GM12878 (cell line): ENCODE data around the gene FAAH2. TPM values are rescaled to one million over a fixed set of nuclear protein-coding genes. Genes with fewer than 3 reads are reported as not detected.

ENCODE experiments used
- ATAC-seq: fragments of 200-7000 bp; cut with Tn5 transposase; 3 replicates; pipeline ENCODE4 v1.9.1; 2020; ENCODE audit warnings: mild to moderate bottlenecking, moderate library complexity
- BruUV-seq: library from RNA; stranded (reverse); fragments of 400-500 nt; replicated peaks from 2 replicates; lab custom pipeline; 2021; lab: Mats Ljungman, UMichigan
- CTCF ChIA-PET: fragments of 300-600 bp; sonication (Branson Sonifier 250); formaldehyde crosslinking; extraction: SDS; loops from one replicate; lab custom pipeline; 2021; ENCODE audit warnings: inconsistent platforms; lab: Yijun Ruan, JAX
- POLR2A ChIA-PET: fragments of 350-600 bp; formaldehyde crosslinking; extraction: SDS; loops from one replicate; lab custom pipeline; 2021; ENCODE audit warnings: inconsistent platforms; lab: Charles Lee
- RAD21 ChIA-PET: fragments of 300-600 bp; sonication (Branson Sonifier 250); formaldehyde crosslinking; loops from one replicate; lab custom pipeline; 2023; ENCODE audit warnings: antibody characterized with exemption; ENCODE audit not compliant: unreplicated experiment; lab: Charles Lee
- SMC1A ChIA-PET: fragments of 300-600 bp; sonication (Branson Sonifier 250); formaldehyde crosslinking; loops from one replicate; lab custom pipeline; 2023; ENCODE audit not compliant: unreplicated experiment, uncharacterized antibody; lab: Charles Lee
- DNase-seq: peaks from one replicate; pipeline ENCODE4 v3.0.0-alpha.2; 2011; ENCODE audit warnings: low read depth, low spot score
- FAIRE-seq: peaks from 3 replicates; lab custom pipeline; 2011; peaks lifted over from hg19 to GRCh38; lab: Jason Lieb, UNC
- H2AFZ ChIP-seq: 2 replicates; pipeline ENCODE4 v1.6.0; 2011; ENCODE audit warnings: low read depth, low read length, control low read depth; ENCODE audit not compliant: control insufficient read depth
- H3K27ac ChIP-seq: 2 replicates; pipeline ENCODE4 v1.5.1; 2011; ENCODE audit warnings: control low read depth; ENCODE audit not compliant: control insufficient read depth, insufficient read depth
- H3K27me3 ChIP-seq, 2 experiments: replicated peaks in 1 of 2; 2 replicates each; pipeline versions ENCODE4 v1.6.0 to v1.6.1; 2011; ENCODE audit warnings: low read length in 1 of 2; ENCODE audit not compliant: control insufficient read depth in 2 of 2, insufficient read depth in 2 of 2
- H3K36me3 ChIP-seq, 2 experiments: 2 replicates each; pipeline ENCODE4 v1.5.1; 2011; ENCODE audit warnings: low read length in 1 of 2; ENCODE audit not compliant: control insufficient read depth in 2 of 2, insufficient read depth in 2 of 2
- H3K4me1 ChIP-seq: 2 replicates; pipeline ENCODE4 v1.6.1; 2011; ENCODE audit warnings: mild to moderate bottlenecking, low read length, moderate library complexity, mixed read lengths; ENCODE audit not compliant: control insufficient read depth, insufficient read depth
- H3K4me2 ChIP-seq: 2 replicates; pipeline ENCODE4 v1.6.0; 2011; ENCODE audit warnings: control low read depth; ENCODE audit not compliant: control insufficient read depth, insufficient read depth
- H3K4me3 ChIP-seq: fragments of 200-600 bp; sonication (generic); 2 replicates; pipeline ENCODE4 v1.5.1; 2016
- H3K79me2 ChIP-seq: 2 replicates; pipeline ENCODE4 v1.6.0; 2011; ENCODE audit warnings: low read length; ENCODE audit not compliant: control insufficient read depth, insufficient read depth
- H3K9ac ChIP-seq: 2 replicates; pipeline ENCODE4 v1.8.0; 2011; ENCODE audit warnings: low read length, control low read depth, mixed read lengths; ENCODE audit not compliant: control insufficient read depth, insufficient read depth
- H3K9me3 ChIP-seq: replicated peaks from 3 replicates; pipeline ENCODE4 v1.5.1; 2011; ENCODE audit warnings: mild to moderate bottlenecking, low read length; ENCODE audit not compliant: control insufficient read depth, insufficient read depth
- H4K20me1 ChIP-seq: 2 replicates; pipeline ENCODE4 v1.6.0; 2011; ENCODE audit not compliant: control insufficient read depth, insufficient read depth
- IRF4 ChIP-seq: IDR thresholded peaks from 2 replicates; pipeline ENCODE4 v1.6.1; 2011; ENCODE audit warnings: low read depth, low read length
- KLF5 ChIP-seq: fragments of 450-650 bp; IDR thresholded peaks from 2 replicates; pipeline ENCODE4 v1.6.1; 2014; ENCODE audit warnings: mild to moderate bottlenecking; ENCODE audit not compliant: partially characterized antibody
- MAX ChIP-seq: IDR thresholded peaks from 2 replicates; pipeline ENCODE4 v1.6.1; 2012; ENCODE audit warnings: low read depth, low read length, improper control_type of control experiment
- RELA ChIP-seq: fragments of 450-650 bp; IDR thresholded peaks from 2 replicates; pipeline ENCODE4 v1.8.0; 2014; ENCODE audit warnings: borderline replicate concordance; ENCODE audit not compliant: partially characterized antibody
- RELB ChIP-seq: fragments of 450-650 bp; IDR thresholded peaks from 2 replicates; pipeline ENCODE4 v1.6.1; 2017; ENCODE audit warnings: low read depth, mild to moderate bottlenecking, moderate library complexity
- SMAD5 ChIP-seq: IDR thresholded peaks from 2 replicates; pipeline ENCODE4 v1.6.1; 2016; ENCODE audit warnings: antibody characterized with exemption, low read depth
- SMARCA5 ChIP-seq: fragments of 450-650 bp; IDR thresholded peaks from 2 replicates; pipeline ENCODE4 v1.6.1; 2017; ENCODE audit warnings: mild to moderate bottlenecking
- SP1 ChIP-seq: IDR thresholded peaks from one replicate; pipeline ENCODE4 v1.6.1; 2011; ENCODE audit warnings: low read depth, low read length
- SUPT20H ChIP-seq: IDR thresholded peaks from 2 replicates; pipeline ENCODE4 v1.6.1; 2011; ENCODE audit warnings: low read depth, mild to moderate bottlenecking, low read length, moderate library complexity, borderline replicate concordance; ENCODE audit not compliant: control insufficient read depth
- ZNF622 ChIP-seq: fragments of 450-650 bp; IDR thresholded peaks from 2 replicates; pipeline ENCODE4 v1.6.1; 2017; ENCODE audit warnings: mild to moderate bottlenecking, inconsistent platforms
- ZSCAN29 ChIP-seq: fragments of 450-650 bp; IDR thresholded peaks from 2 replicates; pipeline ENCODE4 v1.6.1; 2017; ENCODE audit warnings: mild to moderate bottlenecking, moderate library complexity
- WGBS: methylation state at CpG from one replicate; pipeline ENCODE4 v1.1.6; 2016; ENCODE audit warnings: low lambda C conversion rate; ENCODE audit not compliant: insufficient replicate concordance, insufficient coverage; ENCODE audit errors: missing lambda C conversion rate; 5-methylcytosine and 5-hydroxymethylcytosine counted together
- in situ Hi-C: fragments of 300-500 bp; cut with MboI; formaldehyde crosslinking; loops from 9 replicates; pipeline ENCODE4 v1.14.3; 2018; ENCODE audit warnings: mixed read lengths
- intact Hi-C: fragments of 100-400 bp; cut with micrococcal nuclease; formaldehyde crosslinking; loops from one replicate; pipeline ENCODE4 v1.14.2; 2022; ENCODE audit not compliant: unreplicated experiment
- polyA plus RNA-seq, 11 experiments: library from polyadenylated mRNA; depleted of rRNA in 4 of 11; unstranded in 6 of 11; stranded (reverse) in 5 of 11; fragments of >200 nt; fragmentation: Nextera tagmentation in 4 of 11; fragmentation: Illumina TruSeq in 1 of 11; extraction: Ambion mirVana in 4 of 11; extraction: Trizol in 1 of 11; gene quantifications; 1 replicate in 1 of 11; 2 replicates in 10 of 11; pipeline versions ENCODE4 v1.2.1 to v1.2.3, GENCODE V29; 2011 to 2016; ENCODE audit warnings: inconsistent platforms in 2 of 11, missing spikeins in 2 of 11, low read depth in 1 of 11
- total RNA-seq, 4 experiments: library from RNA; depleted of rRNA in 3 of 4; stranded (reverse); fragments of >200 nt in 3 of 4; fragmentation: Illumina TruSeq in 1 of 4; extraction: Trizol in 1 of 4; gene quantifications; 2 replicates each; pipeline versions ENCODE4 v1.2.1 to v1.2.3, GENCODE V29; 2013 to 2021
- TF ChIP-seq, protein P1 (sequence below): IDR thresholded peaks from 2 replicates; pipeline ENCODE4 v1.6.1; 2012; ENCODE audit warnings: low read length, inconsistent platforms
- TF ChIP-seq, protein P2 (sequence below): IDR thresholded peaks from 2 replicates; pipeline ENCODE4 v1.6.1; 2011; ENCODE audit warnings: borderline replicate concordance, low read depth, mild to moderate bottlenecking, moderate library complexity, low read length; ENCODE audit not compliant: insufficient read depth, poor library complexity, severe bottlenecking
- TF ChIP-seq, protein P3 (sequence below): fragments of 450-650 bp; IDR thresholded peaks from 2 replicates; pipeline ENCODE4 v1.6.1; 2017; ENCODE audit warnings: mild to moderate bottlenecking

The FAAH2 gene
- total and polyA plus RNA-seq, 10 of the 15 experiments (the other 5 are each of a cell fraction or from before 2014, with no cell fraction given) = 0.88 to 5.4 (median 1.5) TPM

DNA sequence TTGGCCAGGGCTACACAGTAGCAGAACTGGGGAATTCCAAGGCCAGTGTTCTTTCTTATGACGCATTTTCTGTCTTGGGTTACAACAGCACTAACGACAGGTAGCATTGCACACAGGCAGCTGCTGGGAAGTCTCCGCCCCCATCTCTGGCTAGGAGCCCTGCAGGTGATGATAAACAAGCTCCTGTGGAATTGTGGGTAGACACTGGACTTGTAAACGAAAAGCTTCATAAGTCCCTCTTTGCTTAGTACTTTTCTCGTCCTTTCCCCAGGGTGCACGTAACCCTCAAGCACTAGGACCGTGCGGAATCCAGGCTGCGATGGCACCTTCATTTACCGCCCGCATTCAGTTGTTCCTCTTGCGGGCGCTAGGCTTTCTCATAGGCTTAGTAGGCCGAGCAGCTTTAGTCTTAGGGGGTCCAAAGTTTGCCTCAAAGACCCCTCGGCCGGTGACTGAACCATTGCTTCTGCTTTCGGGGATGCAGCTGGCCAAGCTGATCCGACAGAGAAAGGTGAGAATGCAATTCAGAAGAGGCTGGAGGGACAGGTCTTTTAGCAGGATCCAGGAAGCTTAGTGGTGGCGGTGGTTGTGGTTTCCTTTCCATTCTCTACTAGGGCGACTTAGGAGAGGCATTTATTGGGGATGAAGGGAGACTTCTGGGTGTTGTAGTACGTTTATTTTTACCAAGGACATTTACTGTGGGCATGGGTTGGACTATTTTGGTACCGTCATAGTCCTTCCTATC is at the start of gene FAAH2 (continued):
- TF ChIP-seq RELB (peak; percentile 83), MAX (no peak)
- TF ChIP-seq, protein P1, sequence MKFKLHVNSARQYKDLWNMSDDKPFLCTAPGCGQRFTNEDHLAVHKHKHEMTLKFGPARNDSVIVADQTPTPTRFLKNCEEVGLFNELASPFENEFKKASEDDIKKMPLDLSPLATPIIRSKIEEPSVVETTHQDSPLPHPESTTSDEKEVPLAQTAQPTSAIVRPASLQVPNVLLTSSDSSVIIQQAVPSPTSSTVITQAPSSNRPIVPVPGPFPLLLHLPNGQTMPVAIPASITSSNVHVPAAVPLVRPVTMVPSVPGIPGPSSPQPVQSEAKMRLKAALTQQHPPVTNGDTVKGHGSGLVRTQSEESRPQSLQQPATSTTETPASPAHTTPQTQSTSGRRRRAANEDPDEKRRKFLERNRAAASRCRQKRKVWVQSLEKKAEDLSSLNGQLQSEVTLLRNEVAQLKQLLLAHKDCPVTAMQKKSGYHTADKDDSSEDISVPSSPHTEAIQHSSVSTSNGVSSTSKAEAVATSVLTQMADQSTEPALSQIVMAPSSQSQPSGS = no peak

GRCh38 chrX:57241967-57242366 is 44.5 kb upstream of the FAAH2 start:
- ATAC-seq (no peak), DNase-seq (no peak), FAIRE-seq (no peak)
- Histone ChIP-seq H3K9me3 (no peaks in the 10 kb centered on the region), H3K4me3 (no peak overlapping the region), H4K20me1 (no peaks in the 10 kb centered on the region), H3K36me3 (no peaks in the 10 kb centered on the region), H3K9ac (no peak overlapping the region), H2AFZ (no peak overlapping the region), H3K79me2 (no peaks in the 10 kb centered on the region), H3K27ac (no peak overlapping the region), H3K4me2 (no peak overlapping the region), H3K27me3 (no peaks in the 10 kb centered on the region), H3K4me1 (no peaks in the 10 kb centered on the region)
- ChIA-PET CTCF (interaction anchor here (1.2 kb wide), 1 partner anchor 211 kb away, joined by 3 read pairs; no protein-coding TSS in a partner anchor), RAD21 (no interaction called here), POLR2A (no interaction called here), SMC1A (no interaction called here)
- intact Hi-C loops = no loop called here
- 68% methylated on average over 7 of the region's 7 CpGs for WGBS
- BruUV-seq = no TSS peak
- TF ChIP-seq, protein P2, sequence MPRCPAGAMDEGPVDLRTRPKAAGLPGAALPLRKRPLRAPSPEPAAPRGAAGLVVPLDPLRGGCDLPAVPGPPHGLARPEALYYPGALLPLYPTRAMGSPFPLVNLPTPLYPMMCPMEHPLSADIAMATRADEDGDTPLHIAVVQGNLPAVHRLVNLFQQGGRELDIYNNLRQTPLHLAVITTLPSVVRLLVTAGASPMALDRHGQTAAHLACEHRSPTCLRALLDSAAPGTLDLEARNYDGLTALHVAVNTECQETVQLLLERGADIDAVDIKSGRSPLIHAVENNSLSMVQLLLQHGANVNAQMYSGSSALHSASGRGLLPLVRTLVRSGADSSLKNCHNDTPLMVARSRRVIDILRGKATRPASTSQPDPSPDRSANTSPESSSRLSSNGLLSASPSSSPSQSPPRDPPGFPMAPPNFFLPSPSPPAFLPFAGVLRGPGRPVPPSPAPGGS = no peak
- TF ChIP-seq SUPT20H = no peak
- TF ChIP-seq SMARCA5 = no peak
- no peak for TF ChIP-seq RELA
- TF ChIP-seq SMAD5 = no peak
- TF ChIP-seq IRF4 = no peak
- TF ChIP-seq, protein P3, sequence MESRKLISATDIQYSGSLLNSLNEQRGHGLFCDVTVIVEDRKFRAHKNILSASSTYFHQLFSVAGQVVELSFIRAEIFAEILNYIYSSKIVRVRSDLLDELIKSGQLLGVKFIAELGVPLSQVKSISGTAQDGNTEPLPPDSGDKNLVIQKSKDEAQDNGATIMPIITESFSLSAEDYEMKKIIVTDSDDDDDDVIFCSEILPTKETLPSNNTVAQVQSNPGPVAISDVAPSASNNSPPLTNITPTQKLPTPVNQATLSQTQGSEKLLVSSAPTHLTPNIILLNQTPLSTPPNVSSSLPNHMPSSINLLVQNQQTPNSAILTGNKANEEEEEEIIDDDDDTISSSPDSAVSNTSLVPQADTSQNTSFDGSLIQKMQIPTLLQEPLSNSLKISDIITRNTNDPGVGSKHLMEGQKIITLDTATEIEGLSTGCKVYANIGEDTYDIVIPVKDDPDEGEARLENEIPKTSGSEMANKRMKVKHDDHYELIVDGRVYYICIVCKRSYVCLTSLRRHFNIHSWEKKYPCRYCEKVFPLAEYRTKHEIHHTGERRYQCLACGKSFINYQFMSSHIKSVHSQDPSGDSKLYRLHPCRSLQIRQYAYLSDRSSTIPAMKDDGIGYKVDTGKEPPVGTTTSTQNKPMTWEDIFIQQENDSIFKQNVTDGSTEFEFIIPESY = no peak
- TF ChIP-seq ZNF622 = no peak
- TF ChIP-seq SP1 = no peak
- TF ChIP-seq ZSCAN29 = no peak
- no peak for TF ChIP-seq KLF5
- in situ Hi-C loops = no loop called here
